OCI-LY3 (cell line): Measurements from ENCODE around the gene TTLL1.

ENCODE experiments used
- CTCF ChIP-seq: fragments of 200-600, 300-600 bp; sonication (generic); IDR thresholded peaks from 2 replicates; pipeline ENCODE4 v1.5.1; 2014; ENCODE audit warnings: antibody characterized with exemption, low read length, low read depth
- EZH2phosphoT487 ChIP-seq: fragments of 200-600 bp; shearing (Covaris generic); IDR thresholded peaks from 2 replicates; pipeline ENCODE4 v1.6.1; 2018; ENCODE audit warnings: antibody characterized with exemption, mixed run types, low read depth

- no peak for TF ChIP-seq CTCF
- no peak for TF ChIP-seq EZH2phosphoT487
Observed at GRCh38 chr22:42994276-42994916, 94.8 kb downstream of the TTLL1 start.
